ENCODE data around the gene MRPL53.

Gene MRPL53

DNA sequence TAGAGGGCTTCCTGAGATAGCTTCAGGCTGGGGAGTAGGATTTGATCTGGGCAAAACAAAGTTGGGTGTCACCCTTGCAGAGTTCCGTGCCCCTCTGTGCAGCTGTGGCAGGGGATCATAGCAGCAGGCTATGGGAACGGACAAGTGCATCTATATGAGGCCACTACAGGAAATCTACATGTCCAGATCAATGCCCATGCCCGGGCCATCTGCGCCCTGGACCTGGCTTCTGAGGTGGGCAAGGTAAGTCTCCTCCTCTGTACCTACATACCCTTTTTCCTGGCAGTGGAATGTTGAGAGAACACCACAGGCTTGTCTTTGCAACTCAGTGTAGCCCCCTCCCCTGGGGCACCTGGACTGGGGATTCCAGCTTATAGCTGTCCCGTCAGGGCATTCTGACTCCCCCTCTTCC is 47.5 kb downstream of the MRPL53 start:
- DNase-seq = no peak

DNA sequence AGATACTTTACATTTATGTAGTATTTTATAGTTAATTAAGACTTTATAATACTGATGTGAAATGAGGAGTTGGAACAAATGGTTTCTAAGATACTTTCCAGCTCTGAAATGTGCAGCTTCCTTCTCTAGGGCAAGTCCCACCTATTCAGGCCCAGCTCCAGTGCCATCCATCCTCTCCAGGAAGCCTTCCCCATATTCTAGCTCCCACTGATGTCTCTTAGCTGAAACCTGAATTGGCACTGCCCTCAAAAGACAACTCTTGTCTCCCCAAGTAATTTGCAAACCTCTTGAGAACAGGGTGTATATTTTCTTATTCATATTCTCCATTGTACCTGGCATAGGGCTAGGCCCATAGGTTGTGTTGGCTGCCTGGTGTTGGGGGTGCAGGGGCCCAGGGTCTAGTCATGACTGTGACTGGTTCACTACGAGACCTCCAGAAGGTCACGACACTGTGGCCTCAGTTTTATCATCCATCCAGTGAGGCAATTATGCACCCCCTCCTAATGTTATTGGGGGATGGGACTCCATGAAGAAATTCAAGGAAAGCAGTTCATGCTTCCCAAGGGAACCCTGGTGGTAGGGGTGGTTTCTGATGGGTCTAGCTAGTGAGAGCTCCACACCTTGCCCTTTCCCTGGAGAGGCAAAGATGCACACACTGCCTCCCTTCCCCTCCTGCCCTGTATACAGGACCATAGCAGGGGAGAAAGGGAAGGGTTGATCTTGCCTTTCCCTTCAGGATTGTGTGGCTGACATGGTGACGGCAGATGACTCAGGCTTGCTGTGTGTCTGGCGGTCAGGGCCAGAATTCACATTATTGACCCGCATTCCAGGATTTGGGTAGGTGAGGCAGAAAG is 48.1 kb downstream of the MRPL53 start:
- DNase-seq = no peak

GRCh38 chr2:74423231-74424095 is 49.0 kb downstream of the MRPL53 start:
- no peak for DNase-seq

Measured in NCI-H1694 treated with DMSO at 0.1 percent for 48 hours (cell line).